Ishikawa (cell line): Measurements from ENCODE around the gene CMTM7.

Source experiments
- CEBPB ChIP-seq: IDR thresholded peaks from 2 replicates; pipeline ENCODE4 v1.6.1; 2012
- CREB1 ChIP-seq: IDR thresholded peaks from 2 replicates; pipeline ENCODE4 v1.6.1; 2012; ENCODE audit warnings: low read depth
- EGR1 ChIP-seq: IDR thresholded peaks from 2 replicates; pipeline ENCODE4 v1.6.1; 2012
- EP300 ChIP-seq: IDR thresholded peaks from 2 replicates; pipeline ENCODE4 v1.6.1; 2012; ENCODE audit warnings: borderline replicate concordance
- FOXM1 ChIP-seq: IDR thresholded peaks from 2 replicates; pipeline ENCODE4 v1.6.1; 2012; ENCODE audit warnings: low read depth, borderline replicate concordance
- NFIC ChIP-seq: IDR thresholded peaks from 2 replicates; pipeline ENCODE4 v1.6.1; 2012
- RAD21 ChIP-seq: IDR thresholded peaks from 2 replicates; pipeline ENCODE4 v1.6.1; 2012; ENCODE audit warnings: low read depth
- TAF1 ChIP-seq: IDR thresholded peaks from 2 replicates; pipeline ENCODE4 v1.6.1; 2012; ENCODE audit warnings: low read depth, mild to moderate bottlenecking
- TCF12 ChIP-seq: IDR thresholded peaks from 2 replicates; pipeline ENCODE4 v1.6.1; 2012; ENCODE audit warnings: low read depth
- TEAD4 ChIP-seq: IDR thresholded peaks from 2 replicates; pipeline ENCODE4 v1.6.1; 2012
- YY1 ChIP-seq: IDR thresholded peaks from 2 replicates; pipeline ENCODE4 v1.6.1; 2012; ENCODE audit warnings: low read depth
- ZBTB7A ChIP-seq: IDR thresholded peaks from 2 replicates; pipeline ENCODE4 v1.6.1; 2012; ENCODE audit warnings: low read depth
- TF ChIP-seq, protein P1 (sequence below): IDR thresholded peaks from 2 replicates; pipeline ENCODE4 v1.6.1; 2012
- TF ChIP-seq, protein P2 (sequence below): IDR thresholded peaks from 2 replicates; pipeline ENCODE4 v1.6.1; 2012
- TF ChIP-seq, protein P3 (sequence below): IDR thresholded peaks from 2 replicates; pipeline ENCODE4 v1.6.1; 2012; ENCODE audit warnings: low read depth, mild to moderate bottlenecking

CMTM7 gene

DNA sequence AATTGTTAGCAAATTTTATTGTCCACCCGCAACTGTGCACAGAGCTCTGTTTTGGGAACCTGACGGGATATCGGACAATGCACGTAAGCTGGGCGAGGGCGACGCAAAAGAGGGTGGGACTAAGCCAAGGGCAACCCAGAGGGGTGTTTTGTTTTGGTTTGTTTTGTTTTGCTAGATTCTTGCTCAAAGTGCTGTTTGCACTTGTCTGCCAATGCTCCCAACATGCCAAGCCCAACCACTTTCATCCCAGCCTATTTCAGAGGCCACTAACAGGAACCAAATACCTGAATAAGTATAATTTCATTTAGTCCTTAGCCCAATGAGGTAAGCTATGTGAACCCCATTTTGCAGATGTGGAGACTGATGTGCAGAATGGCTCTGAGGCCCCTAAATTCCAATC is 9.7 kb upstream of the CMTM7 start:
- TF ChIP-seq ZBTB7A: no peak
- no peak for TF ChIP-seq NFIC
- TF ChIP-seq, protein P1, sequence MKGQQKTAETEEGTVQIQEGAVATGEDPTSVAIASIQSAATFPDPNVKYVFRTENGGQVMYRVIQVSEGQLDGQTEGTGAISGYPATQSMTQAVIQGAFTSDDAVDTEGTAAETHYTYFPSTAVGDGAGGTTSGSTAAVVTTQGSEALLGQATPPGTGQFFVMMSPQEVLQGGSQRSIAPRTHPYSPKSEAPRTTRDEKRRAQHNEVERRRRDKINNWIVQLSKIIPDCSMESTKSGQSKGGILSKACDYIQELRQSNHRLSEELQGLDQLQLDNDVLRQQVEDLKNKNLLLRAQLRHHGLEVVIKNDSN: no peak
- TF ChIP-seq CEBPB: no peak

DNA sequence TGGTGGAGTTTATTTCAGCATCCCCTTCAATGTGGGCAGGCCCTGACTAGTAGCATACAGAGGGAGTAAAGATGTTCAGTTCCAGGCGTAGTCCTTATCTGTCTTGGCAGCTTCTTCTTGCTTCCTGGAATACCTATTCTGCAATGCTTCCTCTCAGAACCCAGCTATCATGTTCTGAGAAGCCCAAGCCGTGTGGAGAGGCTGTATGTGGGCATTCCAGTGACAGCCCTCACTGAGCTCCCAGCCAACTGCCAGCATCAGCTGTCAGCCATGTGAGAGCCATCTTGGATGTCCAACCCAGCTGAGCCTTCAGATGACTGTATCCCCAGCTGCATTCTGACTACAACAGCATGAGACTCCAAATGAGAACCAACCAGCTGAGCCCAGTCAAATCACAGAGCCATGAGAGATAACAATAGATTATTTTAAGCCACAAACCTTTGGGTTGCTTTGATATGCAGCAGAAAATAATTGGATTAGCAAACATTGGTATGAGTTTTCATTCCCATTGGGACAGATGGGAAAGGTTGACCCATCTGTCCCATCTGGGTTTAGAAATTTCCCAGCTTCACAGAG is 8.4 kb upstream of the CMTM7 start:
- TF ChIP-seq, protein P1: no peak
- TF ChIP-seq EP300 (no peak), TAF1 (no peak)

DNA sequence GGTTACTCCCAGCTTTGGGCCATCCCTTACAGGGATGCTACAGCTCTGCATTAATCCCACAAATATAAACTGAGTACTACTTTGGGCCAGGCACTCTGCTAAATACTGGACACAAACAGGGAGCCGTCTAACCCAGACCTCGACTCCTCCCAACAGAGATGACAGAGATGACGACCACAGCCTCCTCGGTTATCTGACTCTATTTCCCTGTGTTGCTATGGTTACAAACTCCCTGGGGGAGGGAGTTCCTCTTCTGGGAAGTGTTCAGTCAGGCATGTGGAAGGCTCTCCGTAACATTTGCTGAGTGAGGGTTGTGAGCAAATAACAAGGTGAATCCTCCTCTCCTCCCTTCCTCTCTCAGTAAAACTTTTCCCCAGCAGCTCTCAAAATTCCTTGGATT is 6.7 kb upstream of the CMTM7 start:
- TF ChIP-seq NFIC (no peak), FOXM1 (no peak), TCF12 (no peak)

DNA sequence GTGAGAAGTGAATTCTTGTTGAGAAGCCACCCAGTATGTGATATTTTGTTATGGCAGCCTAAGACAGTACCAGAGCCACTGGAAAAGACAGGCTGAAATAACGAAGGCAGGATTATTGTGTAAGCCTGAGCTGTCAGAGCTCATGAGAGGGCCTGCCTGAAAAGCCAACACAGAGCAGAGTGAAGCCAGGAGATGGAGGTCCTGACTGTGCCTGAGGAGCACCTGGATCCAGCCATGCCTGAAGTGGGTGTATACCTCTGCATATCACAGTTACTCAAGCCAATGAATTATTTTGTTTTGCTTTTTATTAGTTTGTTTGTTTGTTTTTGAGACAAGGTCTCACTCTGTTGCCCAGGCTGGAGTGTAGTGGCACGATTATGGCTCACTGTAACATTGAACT is 4.1 kb upstream of the CMTM7 start:
- no peak for TF ChIP-seq EGR1
- TF ChIP-seq YY1: no peak
- TF ChIP-seq CEBPB: no peak
- no peak for TF ChIP-seq CREB1
- TF ChIP-seq, protein P2, sequence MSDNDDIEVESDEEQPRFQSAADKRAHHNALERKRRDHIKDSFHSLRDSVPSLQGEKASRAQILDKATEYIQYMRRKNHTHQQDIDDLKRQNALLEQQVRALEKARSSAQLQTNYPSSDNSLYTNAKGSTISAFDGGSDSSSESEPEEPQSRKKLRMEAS: no peak
- TF ChIP-seq, protein P1: no peak
- TF ChIP-seq TAF1: no peak
- TF ChIP-seq FOXM1: no peak
- TF ChIP-seq TCF12: no peak
- no peak for TF ChIP-seq TEAD4
- no peak for TF ChIP-seq ZBTB7A
- TF ChIP-seq, protein P3, sequence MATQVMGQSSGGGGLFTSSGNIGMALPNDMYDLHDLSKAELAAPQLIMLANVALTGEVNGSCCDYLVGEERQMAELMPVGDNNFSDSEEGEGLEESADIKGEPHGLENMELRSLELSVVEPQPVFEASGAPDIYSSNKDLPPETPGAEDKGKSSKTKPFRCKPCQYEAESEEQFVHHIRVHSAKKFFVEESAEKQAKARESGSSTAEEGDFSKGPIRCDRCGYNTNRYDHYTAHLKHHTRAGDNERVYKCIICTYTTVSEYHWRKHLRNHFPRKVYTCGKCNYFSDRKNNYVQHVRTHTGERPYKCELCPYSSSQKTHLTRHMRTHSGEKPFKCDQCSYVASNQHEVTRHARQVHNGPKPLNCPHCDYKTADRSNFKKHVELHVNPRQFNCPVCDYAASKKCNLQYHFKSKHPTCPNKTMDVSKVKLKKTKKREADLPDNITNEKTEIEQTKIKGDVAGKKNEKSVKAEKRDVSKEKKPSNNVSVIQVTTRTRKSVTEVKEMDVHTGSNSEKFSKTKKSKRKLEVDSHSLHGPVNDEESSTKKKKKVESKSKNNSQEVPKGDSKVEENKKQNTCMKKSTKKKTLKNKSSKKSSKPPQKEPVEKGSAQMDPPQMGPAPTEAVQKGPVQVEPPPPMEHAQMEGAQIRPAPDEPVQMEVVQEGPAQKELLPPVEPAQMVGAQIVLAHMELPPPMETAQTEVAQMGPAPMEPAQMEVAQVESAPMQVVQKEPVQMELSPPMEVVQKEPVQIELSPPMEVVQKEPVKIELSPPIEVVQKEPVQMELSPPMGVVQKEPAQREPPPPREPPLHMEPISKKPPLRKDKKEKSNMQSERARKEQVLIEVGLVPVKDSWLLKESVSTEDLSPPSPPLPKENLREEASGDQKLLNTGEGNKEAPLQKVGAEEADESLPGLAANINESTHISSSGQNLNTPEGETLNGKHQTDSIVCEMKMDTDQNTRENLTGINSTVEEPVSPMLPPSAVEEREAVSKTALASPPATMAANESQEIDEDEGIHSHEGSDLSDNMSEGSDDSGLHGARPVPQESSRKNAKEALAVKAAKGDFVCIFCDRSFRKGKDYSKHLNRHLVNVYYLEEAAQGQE: no peak
- TF ChIP-seq RAD21: no peak
- TF ChIP-seq NFIC: no peak
- TF ChIP-seq EP300: no peak

DNA sequence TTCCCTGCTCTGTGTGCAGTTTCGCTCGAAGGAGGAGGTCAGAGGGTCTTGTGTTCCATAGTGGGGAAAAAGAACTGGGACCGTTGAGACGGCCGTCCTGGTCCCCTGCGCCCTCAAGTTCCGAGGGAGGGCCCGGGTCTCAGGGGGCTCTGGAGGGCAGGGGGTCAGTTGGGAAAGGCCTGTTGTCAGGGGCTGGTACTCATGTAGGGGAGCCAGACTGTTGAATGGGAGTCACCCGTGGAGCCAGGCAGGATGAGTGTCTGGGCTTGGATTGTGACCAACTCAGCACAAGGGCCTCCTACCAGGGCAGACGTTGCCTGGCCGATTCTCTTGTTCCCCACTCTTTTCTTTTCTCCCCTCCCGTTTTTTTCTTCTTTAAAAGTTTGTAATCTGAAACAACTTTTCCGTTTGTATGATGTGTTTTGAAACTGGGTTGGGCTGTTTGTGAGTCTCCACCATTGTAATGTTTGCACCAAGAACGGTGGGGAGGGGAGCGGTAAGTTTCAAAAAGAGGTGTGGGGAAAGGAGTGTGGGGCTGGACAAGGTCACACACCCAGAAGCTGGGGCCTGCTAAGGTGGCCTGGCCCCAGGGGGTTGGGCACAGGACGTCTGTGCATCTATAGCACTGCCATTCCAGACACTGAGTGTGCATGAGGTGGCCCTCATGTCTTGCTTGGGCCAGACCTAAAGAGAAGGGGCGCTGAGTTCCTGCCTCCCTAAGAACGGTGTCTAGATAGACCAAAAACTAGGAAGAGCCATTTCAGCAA is 1.1 kb downstream of the CMTM7 start:
- no peak for TF ChIP-seq TCF12
- TF ChIP-seq, protein P1: no peak
- TF ChIP-seq, protein P2: no peak

DNA sequence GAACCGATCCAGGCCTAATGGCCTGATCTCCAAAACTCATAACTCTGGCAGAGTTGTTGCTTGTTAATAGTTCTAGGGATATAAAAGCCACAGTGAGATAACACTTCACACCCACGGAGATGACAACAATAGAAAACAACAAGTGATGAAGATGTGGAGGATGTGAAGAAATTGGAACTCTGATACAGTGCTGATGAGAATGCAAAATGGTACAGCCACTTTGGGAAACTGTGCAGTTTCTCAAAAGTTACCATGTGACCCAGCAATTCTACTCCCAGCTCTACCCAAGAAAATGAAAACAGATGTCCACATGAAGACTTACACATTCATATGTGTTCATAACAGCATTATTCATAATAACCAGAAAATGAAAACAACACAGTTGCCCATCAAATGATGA is 3.8 kb downstream of the CMTM7 start:
- TF ChIP-seq YY1 (no peak), ZBTB7A (no peak), RAD21 (no peak), TAF1 (no peak)
- TF ChIP-seq, protein P2: no peak
- TF ChIP-seq, protein P3: no peak
- TF ChIP-seq, protein P1: no peak
